Stimulated activated CD4-positive, alpha-beta T cell treated with anti-CD3 and anti-CD28 coated beads, TNF-alpha, amount 100 ng/mL, for 4 hours (primary cell): Measurements from ENCODE around the gene TMEM273.
"Not testable (repeated sequence)": the region's sequence is repeated elsewhere in the genome, so short reads cannot be mapped to it uniquely, and the experiment has no call there.

Source experiments
- DNase-seq, 3 experiments: peaks; one replicate each; pipeline ENCODE4 v3.0.0-alpha.2; 2020; ENCODE audit warnings: low read depth in 3 of 3

Gene TMEM273

DNA sequence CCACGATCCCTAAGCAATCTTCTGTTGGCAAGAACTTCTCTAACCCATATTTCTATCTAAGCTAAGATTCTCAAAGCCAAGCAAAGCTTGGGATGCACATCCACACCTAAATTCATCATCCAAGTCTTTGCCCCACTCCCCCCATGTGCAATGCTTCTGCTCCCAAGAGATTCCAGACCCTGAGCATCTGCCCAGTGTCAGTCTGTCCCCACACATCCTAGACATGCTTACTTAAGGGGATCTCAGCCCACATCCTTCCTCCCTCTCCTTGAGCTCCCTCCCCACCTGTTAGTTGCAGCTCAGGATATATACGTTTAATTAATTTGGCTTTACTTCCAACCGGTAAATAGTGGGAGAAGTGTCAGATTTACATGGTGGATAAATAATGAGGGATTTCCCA lies 17.0 kb upstream of the TMEM273 start:
- no peak for DNase-seq

DNA sequence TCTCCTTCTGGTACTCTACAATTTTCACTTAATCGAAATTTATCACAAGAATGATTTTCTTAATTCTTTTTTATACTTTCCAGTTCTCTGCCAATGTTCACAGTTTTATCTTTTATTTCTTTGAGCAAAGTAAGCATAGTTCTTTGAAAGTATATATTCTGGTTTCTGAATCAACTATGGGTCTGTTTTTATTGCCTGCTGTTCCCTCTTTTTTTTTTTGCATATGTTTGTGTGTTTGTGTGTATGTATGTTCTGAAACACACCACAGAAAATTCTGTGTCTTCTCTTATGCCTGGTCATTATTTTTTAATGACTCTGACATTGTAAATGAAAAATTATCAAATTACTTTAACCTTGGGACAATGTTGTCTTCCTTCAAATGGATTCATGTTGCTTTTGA lies 15.9 kb upstream of the TMEM273 start:
- DNase-seq = no peak

DNA sequence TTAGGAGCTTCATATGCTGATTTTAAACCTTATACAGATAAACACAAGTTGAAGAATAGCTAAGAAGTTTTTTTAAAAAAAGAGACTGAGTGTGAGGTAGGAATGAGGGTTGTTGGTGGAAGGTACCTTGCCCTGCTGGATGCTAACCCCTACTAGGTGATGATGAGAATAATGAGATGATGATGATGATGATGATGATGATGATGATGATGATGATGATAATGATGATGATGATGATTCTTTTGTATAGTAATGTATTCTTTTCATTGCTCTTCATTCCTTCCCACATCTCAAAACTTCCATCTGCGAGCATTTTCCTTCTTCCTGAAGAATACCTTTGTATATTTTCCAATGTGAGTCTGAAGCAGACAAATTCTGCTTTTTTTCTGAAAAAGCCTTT lies 14.1 kb upstream of the TMEM273 start:
- no peak for DNase-seq

DNA sequence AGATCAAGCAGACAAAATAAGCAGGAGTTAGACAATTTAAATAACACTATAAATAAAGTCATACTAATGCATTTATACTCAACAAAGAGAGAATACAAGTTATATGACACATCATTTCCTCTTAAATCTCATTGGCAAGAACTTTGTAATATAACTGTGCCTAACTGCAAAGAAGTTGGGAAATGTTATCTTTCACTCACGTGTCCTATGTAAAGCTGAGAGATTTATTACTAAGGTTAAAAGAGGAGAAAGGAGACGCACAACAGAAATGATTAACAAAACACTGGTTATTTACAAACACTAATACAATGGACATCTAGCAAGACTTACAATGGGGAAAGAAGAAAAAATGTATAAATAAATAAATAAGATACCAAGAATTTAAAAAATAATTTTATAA lies 12.7 kb upstream of the TMEM273 start:
- DNase-seq = no peak

DNA sequence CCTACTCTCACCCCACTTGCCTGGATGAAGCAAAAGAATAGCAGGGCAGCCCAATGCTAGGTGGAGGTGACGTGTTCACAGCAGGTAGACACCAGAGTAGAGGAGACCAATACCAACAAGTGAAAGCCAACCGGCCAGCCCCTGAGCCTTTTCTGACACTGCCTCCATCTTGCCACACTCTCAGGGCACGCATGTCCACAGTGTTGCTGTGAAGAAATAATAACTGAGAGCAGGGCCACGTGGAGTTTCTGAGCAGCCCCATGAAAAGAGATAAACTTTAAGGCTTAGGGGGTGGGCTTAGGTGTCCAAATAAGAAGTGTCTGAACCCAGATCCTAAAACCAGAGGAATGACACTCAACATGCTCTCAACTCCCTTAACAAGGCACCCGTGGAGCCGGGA lies 9.0 kb upstream of the TMEM273 start:
- no peak for DNase-seq

DNA sequence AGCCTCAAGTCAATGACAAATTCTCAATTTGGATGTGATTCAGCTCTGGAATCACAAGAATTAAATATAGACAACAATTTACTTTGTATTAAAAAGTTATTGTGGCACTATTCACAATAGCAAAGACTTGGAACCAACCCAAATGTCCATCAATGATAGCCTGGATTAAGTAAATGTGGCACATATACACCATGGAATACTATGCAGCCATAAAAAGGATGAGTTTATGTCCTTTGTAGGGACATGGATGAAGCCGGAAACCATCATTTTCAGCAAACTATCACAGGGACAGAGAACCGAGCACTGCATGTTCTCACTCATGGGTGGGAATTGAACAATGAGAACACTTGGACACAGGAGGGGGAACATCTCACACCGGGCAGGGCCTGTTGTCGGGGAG lies 7.7 kb upstream of the TMEM273 start:
- not testable (repeated sequence) for DNase-seq

DNA sequence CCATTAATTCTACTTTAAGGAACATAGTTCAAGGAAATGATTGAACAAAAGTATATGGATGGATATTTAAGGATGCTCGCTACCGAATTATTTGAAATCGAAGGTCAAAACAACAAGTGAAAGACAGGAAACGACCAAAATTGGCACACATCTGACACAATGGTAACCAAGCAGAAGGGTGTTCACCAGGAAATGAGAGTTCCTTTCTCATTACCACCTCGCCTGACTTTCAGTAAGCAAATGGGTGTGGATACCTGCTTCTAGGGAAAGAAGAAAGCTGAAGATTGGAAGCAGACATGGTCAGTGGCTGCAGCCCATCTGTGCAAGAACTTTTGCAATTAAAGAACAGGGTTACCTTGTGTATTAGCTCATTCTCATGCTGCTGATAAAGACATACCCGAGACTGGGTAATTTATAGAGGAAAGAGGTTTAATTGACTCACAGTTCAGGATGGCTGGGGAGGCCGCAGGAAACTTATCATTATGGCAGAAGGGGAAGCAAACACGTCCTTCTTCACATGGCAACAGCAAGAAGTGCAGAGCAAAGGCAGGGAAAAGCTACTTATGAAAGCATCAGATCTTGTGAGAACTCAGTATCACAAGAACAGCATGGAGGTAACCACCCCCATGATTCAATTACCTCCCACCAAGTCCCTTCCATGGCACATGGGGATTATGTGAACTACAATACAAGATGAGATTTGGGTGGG lies 6.2 kb upstream of the TMEM273 start:
- DNase-seq = no peak

DNA sequence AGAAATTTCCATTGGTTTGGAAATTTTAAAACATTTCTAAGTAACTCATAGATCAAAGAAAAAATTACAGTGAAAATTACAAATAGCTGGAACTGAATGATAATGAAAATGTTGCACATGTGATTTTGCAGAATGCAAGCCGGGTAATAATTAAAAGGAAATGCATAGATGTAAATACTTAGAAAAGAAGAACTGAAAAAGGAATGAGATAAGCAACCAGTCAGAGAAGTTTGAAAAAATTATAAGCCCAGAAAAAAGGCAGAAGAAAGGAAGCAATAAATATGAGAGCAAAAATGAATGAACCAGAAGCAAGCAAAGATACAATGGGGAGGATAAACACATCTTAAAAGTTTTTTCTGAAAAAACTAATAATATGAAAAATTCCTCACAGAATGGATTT lies 3.2 kb upstream of the TMEM273 start:
- no peak for DNase-seq

DNA sequence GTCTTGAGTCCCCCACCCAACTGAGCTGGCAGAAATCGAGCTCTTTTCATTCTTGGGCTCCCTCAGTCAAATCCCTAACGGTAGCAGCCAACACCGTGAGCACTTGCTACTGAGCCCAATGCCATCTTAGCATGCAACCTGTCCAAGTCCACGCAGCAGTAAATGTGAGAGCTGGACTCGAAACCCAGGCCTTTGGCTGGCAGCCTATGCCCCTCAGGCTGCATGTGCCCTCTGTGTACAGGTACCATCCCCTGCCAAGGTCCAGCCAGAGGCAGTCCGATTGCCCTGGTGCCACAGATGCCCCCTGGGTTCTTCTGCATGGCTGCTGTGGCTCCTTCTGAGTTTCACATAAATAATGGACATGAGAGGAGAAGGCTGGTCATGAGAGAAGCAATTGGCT lies 1.2 kb upstream of the TMEM273 start:
- DNase-seq = no peak

DNA sequence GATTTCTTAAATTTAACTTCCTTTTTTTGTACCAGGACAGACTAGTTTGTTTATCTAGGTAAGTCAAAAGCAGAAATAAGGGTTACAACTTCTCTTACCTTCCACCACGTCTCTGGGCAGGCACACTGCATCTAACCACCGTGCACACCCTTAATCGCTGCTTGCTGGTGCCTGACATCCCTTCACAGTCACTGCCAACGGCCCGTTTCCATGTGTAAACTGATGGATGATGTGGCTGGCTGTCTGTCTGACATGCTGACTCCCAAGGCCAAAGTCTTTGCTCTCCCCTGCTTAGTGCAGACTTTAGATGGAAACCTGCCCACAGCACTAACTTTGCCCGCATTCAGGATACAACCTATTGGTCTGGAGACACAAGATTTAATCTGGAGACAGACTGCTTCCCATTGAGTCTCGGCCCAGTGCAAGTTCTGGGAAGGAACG lies 1.1 kb downstream of the TMEM273 start:
- no peak for DNase-seq

DNA sequence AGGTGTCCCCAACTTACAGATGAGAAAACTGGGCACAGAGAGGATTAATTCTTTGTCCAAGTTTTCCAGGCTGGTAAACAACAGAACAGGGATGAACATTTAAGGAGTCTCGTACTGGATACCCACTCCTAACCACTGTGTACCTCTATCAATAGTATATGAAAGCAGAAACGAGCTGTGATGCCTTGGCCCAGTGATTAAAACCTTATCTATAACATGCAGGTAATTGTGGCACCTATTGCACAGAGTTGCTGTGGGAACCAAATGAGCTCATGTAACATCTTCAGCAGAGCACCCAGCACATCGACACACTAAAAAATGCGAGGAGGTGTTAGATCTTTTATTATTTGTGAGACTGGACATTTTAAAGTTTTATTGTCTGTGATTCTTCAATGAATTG lies 1.6 kb downstream of the TMEM273 start:
- DNase-seq = no peak

DNA sequence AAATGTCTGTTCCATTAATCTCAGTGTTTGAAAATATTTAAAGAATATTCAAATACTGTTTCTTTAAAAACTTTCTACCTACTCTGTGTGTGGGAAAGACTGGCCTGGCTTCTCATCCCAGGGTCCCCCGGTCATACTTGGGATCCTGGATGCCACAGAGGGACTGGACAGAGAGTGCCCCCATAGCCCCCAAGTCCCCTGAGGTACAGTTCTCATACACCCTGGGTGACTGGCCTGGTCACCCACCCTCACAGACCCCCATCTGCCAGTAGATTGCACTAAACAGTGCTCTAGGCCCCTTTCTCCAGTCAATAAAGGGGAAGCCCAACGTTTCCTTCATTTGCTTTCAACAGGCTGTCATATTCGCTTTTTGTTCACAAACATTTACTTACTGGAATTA lies 3.0 kb downstream of the TMEM273 start:
- no peak for DNase-seq

DNA sequence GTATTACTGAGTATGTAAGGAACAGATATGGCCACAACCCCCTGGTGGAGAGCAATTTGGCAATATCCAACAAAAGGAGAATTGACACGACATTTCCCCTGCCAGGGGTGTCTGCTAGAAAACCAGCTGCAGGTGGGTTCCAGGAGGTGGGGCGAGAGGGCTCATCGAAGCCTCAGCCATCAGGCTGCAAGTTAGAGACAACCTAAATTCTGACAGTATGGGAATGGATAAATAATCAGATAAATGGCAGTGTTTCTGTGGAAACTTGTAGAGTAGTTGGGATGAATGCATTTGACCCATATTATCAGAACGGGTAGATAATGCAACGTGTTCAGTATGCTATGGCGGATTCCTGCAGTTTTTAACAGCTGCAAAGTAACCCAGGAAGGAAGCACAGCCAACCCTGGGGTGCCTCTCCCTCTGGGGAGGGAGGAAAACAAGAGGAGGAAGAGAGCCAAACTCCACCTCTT lies 3.5 kb downstream of the TMEM273 start:
- no peak for DNase-seq

DNA sequence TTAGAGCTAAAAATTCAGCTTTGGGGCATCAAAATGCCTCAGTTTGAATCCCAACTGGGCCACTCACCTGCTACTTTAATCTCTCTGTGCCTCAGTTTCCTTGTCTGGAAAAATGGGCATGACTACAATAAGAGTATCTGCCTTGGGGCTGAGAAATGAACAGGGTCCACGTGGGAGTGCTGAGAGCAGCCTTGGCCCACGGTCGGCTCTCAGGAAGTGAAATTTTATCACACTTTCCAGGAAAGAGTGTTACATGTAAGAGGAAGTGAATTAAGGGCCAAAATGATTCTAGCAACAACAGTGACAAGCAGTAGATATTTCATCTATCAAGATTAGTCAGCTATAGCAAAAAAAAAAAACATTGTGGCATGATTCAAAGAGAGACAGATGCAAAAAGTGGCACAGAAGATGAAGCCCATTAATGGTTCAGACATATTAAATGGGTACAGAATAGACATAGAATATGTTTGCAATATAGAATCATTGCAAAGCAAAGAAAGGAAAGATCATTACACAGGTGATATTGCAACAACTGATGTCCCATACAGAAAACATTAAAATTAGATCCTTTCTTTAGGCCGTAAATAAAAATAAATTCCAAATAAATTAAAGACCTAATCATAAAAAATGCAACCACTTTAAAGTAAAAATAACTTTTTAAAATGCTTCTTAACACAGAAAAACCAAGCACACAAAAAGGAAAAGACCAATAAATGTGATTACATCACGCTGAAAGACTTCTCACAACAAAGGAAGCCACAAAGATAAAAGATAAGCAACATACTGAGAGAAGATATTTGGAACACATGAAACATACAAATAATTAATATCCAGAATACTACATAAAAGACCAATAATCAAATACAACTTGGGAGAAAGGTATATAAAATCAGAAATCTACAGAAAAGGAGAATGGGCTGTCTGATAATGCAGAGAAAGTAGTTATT lies 4.3 kb downstream of the TMEM273 start:
- no peak for DNase-seq

DNA sequence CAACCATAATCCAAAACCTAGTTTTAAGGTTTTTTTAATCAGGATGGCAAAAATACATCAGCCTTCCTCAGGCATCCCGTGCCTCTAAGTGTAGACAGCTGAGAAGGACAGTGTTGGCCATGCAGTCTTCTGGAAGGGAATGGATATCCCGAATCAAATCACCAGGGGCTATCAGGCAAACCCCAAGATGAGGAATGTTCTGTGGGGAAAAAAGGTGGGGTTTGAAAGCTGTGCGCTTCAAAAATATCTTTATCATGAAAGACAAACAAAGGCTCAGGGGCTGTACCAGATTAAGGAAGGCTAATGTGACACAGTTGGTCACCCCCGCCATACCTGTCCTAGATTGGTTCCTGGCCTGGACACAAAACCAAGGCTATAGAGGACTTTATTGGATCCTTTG lies 5.4 kb downstream of the TMEM273 start:
- no peak for DNase-seq

DNA sequence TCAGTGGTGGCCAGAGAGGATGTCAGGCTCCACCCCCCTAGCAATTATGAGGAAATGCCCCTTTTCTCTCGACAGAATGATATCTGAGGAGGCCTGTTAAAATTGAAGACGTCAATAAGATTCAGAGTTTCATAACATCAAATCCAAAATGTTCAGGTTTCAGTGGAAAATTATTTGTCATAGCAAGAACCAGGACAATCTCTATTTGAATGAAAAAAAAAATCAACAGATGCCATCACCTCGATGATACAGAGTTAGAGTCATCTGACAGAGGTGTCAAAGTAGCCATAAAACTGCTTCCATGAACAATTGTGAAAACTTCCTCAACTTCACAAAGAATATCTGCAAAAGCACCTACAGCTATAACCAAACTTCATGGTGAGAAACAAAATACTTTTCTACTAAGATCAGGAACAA lies 7.7 kb downstream of the TMEM273 start:
- no peak for DNase-seq

DNA sequence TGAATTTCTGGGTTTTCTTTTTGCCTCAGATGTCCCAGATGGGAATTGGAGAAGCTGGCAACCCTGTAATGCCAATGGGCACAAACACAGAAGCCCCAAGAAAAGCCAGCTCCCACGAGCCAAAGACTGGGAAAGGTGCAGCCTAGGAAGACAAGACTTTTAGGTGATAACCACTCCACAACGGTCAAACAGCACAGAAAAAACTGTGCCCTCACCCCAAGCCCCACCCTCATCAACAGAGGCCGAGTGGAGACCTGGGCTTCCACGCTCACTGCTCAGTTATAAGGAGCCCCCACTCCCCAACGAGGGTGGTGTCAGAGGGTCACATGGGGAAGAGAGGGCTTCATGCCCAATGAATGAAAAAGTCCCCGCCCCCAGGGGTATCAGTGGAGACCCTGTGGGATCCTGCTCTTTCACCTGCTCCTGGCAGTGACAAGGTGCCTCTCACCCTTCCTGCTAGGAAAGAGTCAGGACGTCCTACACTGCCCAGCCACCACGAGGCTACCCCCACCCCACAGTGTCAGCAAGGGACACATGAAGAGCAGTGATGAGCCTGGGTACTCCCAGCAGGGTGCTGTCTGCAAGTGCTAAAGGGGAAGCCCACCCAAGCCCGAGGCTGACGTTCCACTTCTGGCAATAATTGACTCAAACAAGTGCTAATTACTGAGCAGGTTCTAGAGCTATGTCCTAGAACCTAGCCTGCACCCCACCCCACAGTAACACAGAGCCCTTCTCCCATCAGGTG lies 8.3 kb downstream of the TMEM273 start:
- DNase-seq = no peak

DNA sequence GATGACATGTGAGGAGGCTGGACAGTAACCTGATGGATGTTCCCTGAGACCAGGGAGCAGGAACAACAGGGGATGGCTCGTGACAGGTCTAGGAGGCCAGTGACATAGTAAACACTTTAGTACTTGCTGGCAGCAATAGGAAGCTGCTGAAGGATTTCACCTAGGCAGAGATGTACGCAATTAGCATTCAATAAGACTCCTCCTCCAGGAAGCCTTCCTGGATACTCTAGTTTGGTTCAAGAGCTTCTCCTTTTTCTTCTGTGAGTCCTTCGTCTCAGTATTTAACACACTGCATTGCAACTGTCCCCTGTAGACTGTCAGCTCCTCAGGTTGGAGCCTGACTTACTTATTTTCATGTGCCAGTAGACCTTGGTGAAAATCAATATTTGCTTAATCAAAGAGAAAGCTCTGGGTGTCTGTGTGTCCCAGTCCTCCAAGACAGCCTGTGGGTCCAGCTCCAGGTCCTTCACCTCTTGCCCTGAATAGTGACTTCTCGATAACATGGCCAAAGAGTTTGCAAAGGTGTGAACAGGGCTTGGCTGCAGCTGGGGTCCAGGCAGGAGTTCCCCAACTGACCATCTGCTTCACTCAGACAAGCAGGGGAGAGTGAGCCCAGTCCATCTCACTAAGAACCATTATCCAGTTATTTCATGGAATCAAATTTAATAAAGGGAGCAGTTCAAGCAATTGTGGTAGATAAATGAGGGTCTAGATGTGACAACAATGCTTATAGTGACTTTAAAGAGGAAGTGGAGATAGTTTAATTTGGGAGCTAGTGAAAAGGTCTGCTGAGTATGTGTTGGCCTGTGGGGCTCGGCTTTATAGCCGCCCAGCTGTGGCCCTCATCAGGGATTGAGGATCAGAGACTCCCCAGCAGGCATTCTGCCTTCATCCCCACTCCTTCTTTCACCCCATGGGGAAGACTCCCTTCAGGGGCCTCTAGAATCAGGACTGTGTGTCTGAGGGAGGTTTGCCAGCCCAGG lies 9.4 kb downstream of the TMEM273 start:
- no peak for DNase-seq

DNA sequence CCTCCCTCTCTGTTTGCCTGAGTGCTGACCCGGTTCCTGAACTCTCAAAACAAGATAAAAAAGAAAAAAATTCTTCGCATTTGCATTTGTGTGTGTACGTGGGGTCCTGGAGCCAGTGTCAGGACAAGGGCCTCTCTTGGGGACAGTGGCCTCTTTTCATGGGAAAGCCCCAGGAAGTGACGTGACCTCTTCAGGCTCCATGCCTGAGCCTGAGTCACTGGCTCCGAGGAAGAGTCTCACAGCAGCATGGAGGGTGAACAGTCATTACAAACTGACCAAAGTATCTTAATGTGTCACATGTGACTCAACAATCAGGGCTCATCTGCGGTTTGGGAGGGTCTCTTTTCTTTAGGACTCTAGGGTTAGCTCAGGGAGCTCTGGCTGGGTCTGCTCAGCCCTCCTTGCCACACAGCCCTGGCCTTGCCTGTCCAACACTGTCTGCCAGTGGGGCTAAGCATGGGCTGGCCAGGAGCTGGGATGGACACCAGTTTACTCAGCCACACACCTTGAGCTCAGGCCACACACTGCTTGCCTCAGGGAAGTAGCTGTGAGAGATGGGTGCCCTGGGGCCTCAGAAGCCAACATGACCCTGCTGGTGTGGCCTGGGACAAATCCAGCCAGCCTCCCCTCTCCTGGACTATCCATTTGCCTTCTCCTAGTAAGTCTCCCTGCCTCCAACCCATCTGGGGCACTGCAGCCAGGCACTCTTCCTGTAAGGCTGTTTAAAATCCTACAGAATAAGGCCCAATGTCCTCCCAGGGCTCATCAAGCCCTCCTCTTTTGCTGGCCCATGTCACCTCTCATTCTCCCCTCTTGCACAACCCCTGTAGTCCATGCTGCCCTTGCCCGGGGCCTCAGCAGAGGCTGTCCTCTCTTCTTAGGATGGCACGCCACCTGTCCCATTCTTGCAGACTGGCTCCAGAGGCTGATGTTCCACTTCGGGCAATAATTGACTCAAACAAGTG lies 10.5 kb downstream of the TMEM273 start:
- DNase-seq = peak in 1 of 3 experiments; percentile 28
